ENCODE data around the gene MED15.
"Not testable (repeated sequence)": the region's sequence is repeated elsewhere in the genome, so short reads cannot be mapped to it uniquely, and the experiment has no call there.

The MED15 gene

DNA sequence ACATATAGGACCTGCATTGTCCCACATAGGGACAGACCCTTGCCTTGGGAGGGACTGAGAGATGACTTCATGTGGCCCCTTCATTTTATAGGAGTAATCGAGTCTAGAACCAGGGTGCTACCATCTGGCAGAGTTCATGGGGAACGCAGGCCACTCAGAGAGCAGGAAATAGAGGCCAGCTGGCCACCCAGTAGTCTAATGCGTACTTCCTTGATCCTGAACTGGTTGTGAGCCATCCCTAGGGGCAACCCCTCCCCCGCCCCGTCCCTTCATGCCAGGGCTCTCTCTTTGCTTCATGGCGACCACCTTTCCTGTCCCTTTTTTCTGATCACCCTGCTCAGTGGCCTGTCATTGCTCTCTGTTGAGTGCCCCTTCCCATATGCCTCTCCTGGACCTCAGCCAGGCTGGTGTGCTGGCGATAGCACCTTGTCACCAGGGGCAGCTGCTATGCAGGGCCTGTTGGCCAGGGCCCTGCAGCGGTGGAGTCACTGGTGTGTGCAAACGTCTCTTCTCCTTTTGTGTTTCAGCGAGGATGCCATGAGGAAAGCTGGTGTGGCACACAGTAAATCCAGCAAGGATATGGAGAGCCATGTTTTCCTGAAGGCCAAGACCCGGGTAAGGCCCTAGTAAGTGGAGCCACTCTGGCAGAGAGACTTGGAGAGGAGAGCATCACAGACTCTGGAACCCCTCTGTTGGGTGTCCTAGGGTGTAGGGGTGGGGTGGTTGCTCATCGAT lies 29.3 kb downstream of the MED15 start:
- Histone ChIP-seq H3K9ac (ENCODE audit: low read depth, low read length) (no peak overlapping the region), H2AFZ (ENCODE audit: low read depth, low read length) (no peak overlapping the region), H3K27me3 (ENCODE audit: insufficient read depth, low read length, poor library complexity) (no peaks in the 10 kb centered on the region), H3K9me3 (ENCODE audit: insufficient read depth, low read length, severe bottlenecking) (no peaks in the 10 kb centered on the region), H3K4me2 (ENCODE audit: insufficient read depth, low read length) (no peak overlapping the region), H3K4me1 (ENCODE audit: insufficient read depth, low read length) (no peaks in the 10 kb centered on the region; the same call in 1 of the 2 replicates), H3K27ac (ENCODE audit: low read length) (no peak overlapping the region), H3K36me3 (ENCODE audit: insufficient read depth, low read length) (peaks cover 64% of the 10 kb centered on the region), H3K79me2 (ENCODE audit: insufficient read depth, low read length) (peaks cover 71% of the 10 kb centered on the region), H4K20me1 (ENCODE audit: insufficient read depth, low read length) (peaks cover 55% of the 10 kb centered on the region), H3K4me3 (ENCODE audit: low read depth in 1 of 2, low read length in 2 of 2) (no peak overlapping the region)
- no peak for DNase-seq
- ATAC-seq (ENCODE audit: insufficient read depth, low read depth) = no peak
- TF ChIP-seq, protein P1, sequence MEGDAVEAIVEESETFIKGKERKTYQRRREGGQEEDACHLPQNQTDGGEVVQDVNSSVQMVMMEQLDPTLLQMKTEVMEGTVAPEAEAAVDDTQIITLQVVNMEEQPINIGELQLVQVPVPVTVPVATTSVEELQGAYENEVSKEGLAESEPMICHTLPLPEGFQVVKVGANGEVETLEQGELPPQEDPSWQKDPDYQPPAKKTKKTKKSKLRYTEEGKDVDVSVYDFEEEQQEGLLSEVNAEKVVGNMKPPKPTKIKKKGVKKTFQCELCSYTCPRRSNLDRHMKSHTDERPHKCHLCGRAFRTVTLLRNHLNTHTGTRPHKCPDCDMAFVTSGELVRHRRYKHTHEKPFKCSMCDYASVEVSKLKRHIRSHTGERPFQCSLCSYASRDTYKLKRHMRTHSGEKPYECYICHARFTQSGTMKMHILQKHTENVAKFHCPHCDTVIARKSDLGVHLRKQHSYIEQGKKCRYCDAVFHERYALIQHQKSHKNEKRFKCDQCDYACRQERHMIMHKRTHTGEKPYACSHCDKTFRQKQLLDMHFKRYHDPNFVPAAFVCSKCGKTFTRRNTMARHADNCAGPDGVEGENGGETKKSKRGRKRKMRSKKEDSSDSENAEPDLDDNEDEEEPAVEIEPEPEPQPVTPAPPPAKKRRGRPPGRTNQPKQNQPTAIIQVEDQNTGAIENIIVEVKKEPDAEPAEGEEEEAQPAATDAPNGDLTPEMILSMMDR (IDR thresholded peaks at IDR 0.05; ENCODE audit: borderline replicate concordance, extremely low read depth, low read length, poor library complexity, severe bottlenecking) = no peak
- no peak for TF ChIP-seq EZH2 (IDR thresholded peaks at IDR 0.05; ENCODE audit: borderline replicate concordance, low read depth, low read length, severe bottlenecking)

DNA sequence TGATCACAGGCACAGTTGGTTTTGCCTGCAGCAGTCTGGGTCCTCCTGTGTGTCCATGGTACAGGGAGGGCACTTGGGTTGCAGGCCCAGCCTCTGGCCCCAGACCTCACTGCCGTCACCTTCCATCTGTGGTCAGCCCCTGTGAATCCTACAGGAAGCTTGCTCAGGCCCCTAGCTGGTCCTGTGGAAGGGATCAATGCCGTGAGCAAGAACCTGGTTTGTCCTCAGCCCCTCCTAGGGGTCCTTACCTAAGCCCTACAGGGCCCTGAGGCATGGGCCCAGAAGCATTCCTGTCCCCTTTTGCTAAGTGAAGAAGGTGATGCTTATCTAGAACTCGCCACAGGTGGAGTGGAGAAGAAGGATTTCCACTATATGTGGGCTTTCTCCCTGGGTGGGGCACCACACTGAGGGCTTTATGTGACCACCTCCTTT lies 29.9 kb downstream of the MED15 start:
- Histone ChIP-seq H3K4me3 (ENCODE audit: low read depth in 1 of 2, low read length in 2 of 2) (no peak overlapping the region), H3K79me2 (ENCODE audit: insufficient read depth, low read length) (peaks cover 71% of the 10 kb centered on the region), H3K27ac (ENCODE audit: low read length) (no peak overlapping the region), H2AFZ (ENCODE audit: low read depth, low read length) (no peak overlapping the region), H3K36me3 (ENCODE audit: insufficient read depth, low read length) (peaks cover 67% of the 10 kb centered on the region), H3K4me2 (ENCODE audit: insufficient read depth, low read length) (no peak overlapping the region), H3K27me3 (ENCODE audit: insufficient read depth, low read length, poor library complexity) (no peaks in the 10 kb centered on the region), H4K20me1 (ENCODE audit: insufficient read depth, low read length) (peaks cover 53% of the 10 kb centered on the region), H3K4me1 (ENCODE audit: insufficient read depth, low read length) (no peaks in the 10 kb centered on the region), H3K9me3 (ENCODE audit: insufficient read depth, low read length, severe bottlenecking) (no peaks in the 10 kb centered on the region), H3K9ac (ENCODE audit: low read depth, low read length) (no peak overlapping the region)
- ATAC-seq (ENCODE audit: insufficient read depth, low read depth) = no peak
- TF ChIP-seq EZH2 (IDR thresholded peaks at IDR 0.05; ENCODE audit: borderline replicate concordance, low read depth, low read length, severe bottlenecking) = no peak
- TF ChIP-seq, protein P1 (IDR thresholded peaks at IDR 0.05; ENCODE audit: borderline replicate concordance, extremely low read depth, low read length, poor library complexity, severe bottlenecking) = no peak
- no peak for DNase-seq

DNA sequence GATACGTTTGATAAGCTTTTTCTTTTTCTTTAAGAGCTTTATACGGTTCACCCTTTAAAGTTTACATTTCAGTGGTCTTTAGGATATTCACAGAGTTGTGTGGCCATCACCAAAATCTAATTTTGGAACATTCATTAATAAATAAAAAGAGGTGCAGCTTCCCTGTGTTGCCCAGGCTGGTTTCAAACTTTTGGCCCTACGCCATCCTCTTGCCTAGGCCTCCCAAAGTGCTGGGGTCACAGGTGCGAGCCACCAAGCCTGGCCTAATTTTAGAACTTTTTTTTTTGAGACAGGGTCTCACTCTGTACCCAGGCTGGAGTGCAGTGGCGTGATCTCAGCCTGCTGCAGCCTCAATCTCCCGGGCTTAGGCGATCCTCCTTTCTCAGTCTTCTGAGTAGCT lies 30.6 kb downstream of the MED15 start:
- DNase-seq (no peak), ATAC-seq (ENCODE audit: insufficient read depth, low read depth) (no peak)
- Histone ChIP-seq H3K36me3 (ENCODE audit: insufficient read depth, low read length) (peaks cover 65% of the 10 kb centered on the region), H3K9me3 (ENCODE audit: insufficient read depth, low read length, severe bottlenecking) (no peaks in the 10 kb centered on the region), H3K4me1 (ENCODE audit: insufficient read depth, low read length) (no peaks in the 10 kb centered on the region), H3K4me2 (ENCODE audit: insufficient read depth, low read length) (no peak overlapping the region), H3K27me3 (ENCODE audit: insufficient read depth, low read length, poor library complexity) (no peaks in the 10 kb centered on the region), H3K79me2 (ENCODE audit: insufficient read depth, low read length) (peaks cover 68% of the 10 kb centered on the region), H3K9ac (ENCODE audit: low read depth, low read length) (no peak overlapping the region), H3K4me3 (ENCODE audit: low read depth in 1 of 2, low read length in 2 of 2) (no peak overlapping the region), H2AFZ (ENCODE audit: low read depth, low read length) (no peak overlapping the region), H4K20me1 (ENCODE audit: insufficient read depth, low read length) (peaks cover 49% of the 10 kb centered on the region), H3K27ac (ENCODE audit: low read length) (no peak overlapping the region)
- no peak for TF ChIP-seq EZH2 (IDR thresholded peaks at IDR 0.05; ENCODE audit: borderline replicate concordance, low read depth, low read length, severe bottlenecking)
- TF ChIP-seq, protein P1 (IDR thresholded peaks at IDR 0.05; ENCODE audit: borderline replicate concordance, extremely low read depth, low read length, poor library complexity, severe bottlenecking) = no peak

DNA sequence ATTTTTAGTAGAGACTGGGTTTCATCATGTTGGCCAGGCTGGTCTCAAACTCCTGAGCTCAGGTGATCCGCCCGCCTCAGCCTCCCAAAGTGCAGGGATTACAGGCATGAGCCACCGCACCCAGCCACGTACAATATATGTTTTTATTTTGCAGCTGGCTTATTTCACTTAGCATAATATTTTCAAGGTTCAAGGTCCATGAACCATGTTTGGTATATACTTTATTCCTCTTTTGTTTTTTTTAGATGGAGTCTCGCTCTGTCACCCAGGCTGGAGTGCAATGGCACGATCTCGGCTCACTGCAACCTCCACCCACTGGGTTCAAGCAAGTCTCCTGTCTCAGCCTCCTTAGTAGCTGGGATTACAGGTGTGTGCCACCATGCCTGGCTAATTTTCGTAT lies 31.5 kb downstream of the MED15 start:
- H3K4me2 ChIP-seq (ENCODE audit: insufficient read depth, low read length); H3K4me3 ChIP-seq (ENCODE audit: low read depth in 1 of 2, low read length in 2 of 2); H3K9ac ChIP-seq (ENCODE audit: low read depth, low read length); H3K27ac ChIP-seq (ENCODE audit: low read length); ATAC-seq (ENCODE audit: insufficient read depth, low read depth); H3K4me1 ChIP-seq (ENCODE audit: insufficient read depth, low read length); H3K9me3 ChIP-seq (ENCODE audit: insufficient read depth, low read length, severe bottlenecking); H3K27me3 ChIP-seq (ENCODE audit: insufficient read depth, low read length, poor library complexity); DNase-seq; H2AFZ ChIP-seq (ENCODE audit: low read depth, low read length): not testable (repeated sequence)
- H3K36me3 ChIP-seq (ENCODE audit: insufficient read depth, low read length) = peaks cover 58% of the 10 kb centered on the region
- peaks cover 40% of the 10 kb centered on the region for H4K20me1 ChIP-seq (ENCODE audit: insufficient read depth, low read length)
- H3K79me2 ChIP-seq (ENCODE audit: insufficient read depth, low read length) = peaks cover 62% of the 10 kb centered on the region
